Peyer's patch (tissue), 4 donors: ENCODE measurements around the gene AXIN1.

ENCODE experiments used
- CTCF ChIP-seq, 6 experiments: fragments of 450-650 bp in 4 of 6; fragments of 200-600 bp in 2 of 6; sonication (generic) in 1 of 6; IDR thresholded peaks; one replicate each; pipeline ENCODE4 v1.5.1; 2017 to 2019; ENCODE audit warnings: antibody characterized with exemption in 6 of 6, mild to moderate bottlenecking in 3 of 6, moderate library complexity in 1 of 6
- POLR2A ChIP-seq, 2 donors: fragments of 450-650 bp; IDR thresholded peaks; one replicate each; pipeline ENCODE4 v1.5.1; 2017; ENCODE audit warnings: antibody characterized with exemption in 2 of 2, mild to moderate bottlenecking in 2 of 2, moderate library complexity in 2 of 2

GRCh38 chr16:297832-298231 lies 54.7 kb downstream of the AXIN1 start:
- no peak for TF ChIP-seq CTCF (IDR thresholded peaks at IDR 0.05)
- TF ChIP-seq POLR2A (IDR thresholded peaks at IDR 0.05) = no peak
